Tibial nerve (tissue), 4 donors: ENCODE results near the gene NNAT. TPM values are rescaled to one million over a fixed set of nuclear protein-coding genes. Genes with fewer than 3 reads are reported as not detected.
A peak's percentile ranks its signal among the peaks of the same experiment; 100 is the strongest.
"Not testable (repeated sequence)": the region's sequence is repeated elsewhere in the genome, so short reads cannot be mapped to it uniquely, and the experiment has no call there.

ENCODE experiments used
- DNase-seq, 2 donors: peaks; one replicate each; pipeline ENCODE4 v3.0.0-alpha.2; 2019; ENCODE audit warnings: low spot score in 2 of 2
- H3K27ac ChIP-seq, 4 donors: fragments of 200-600 bp; sonication (generic) in 3 of 4; one replicate each; pipeline ENCODE4 v1.5.1; 2017 to 2019; ENCODE audit warnings: mild to moderate bottlenecking in 1 of 4
- H3K27me3 ChIP-seq, 2 donors: fragments of 200-600 bp; sonication (generic) in 1 of 2; one replicate each; pipeline versions ENCODE4 v1.5.1 to v1.6.0; 2017 to 2019
- H3K36me3 ChIP-seq, 3 donors: fragments of 200-600 bp; sonication (generic); one replicate each; pipeline ENCODE4 v1.5.1; 2018 to 2019
- H3K4me1 ChIP-seq, 4 donors: fragments of 200-600 bp; sonication (generic) in 3 of 4; one replicate each; pipeline ENCODE4 v1.5.1; 2017 to 2019
- H3K4me3 ChIP-seq, 4 donors: fragments of 200-600 bp; sonication (generic) in 3 of 4; one replicate each; pipeline ENCODE4 v1.5.1; 2017 to 2019; ENCODE audit warnings: mild to moderate bottlenecking in 1 of 4, moderate library complexity in 1 of 4
- H3K9me3 ChIP-seq, 4 donors: fragments of 200-600 bp; sonication (generic) in 3 of 4; one replicate each; pipeline ENCODE4 v1.5.1; 2017 to 2019
- EP300 ChIP-seq, 2 donors: sonication (generic); formaldehyde crosslinking; IDR thresholded peaks; one replicate each; pipeline ENCODE4 v1.6.1; 2017; ENCODE audit warnings: antibody characterized with exemption in 2 of 2, mild to moderate bottlenecking in 1 of 2
- POLR2A ChIP-seq, 2 donors: fragments of 450-650 bp; IDR thresholded peaks; one replicate each; pipeline ENCODE4 v1.6.1; 2017; ENCODE audit warnings: antibody characterized with exemption in 2 of 2, mild to moderate bottlenecking in 2 of 2, moderate library complexity in 2 of 2
- WGBS, 2 donors: methylation state at CpG; one replicate each; pipeline ENCODE4 v1.1.5; 2018; 5-methylcytosine and 5-hydroxymethylcytosine counted together
- total RNA-seq, 4 donors: library from RNA; depleted of rRNA; stranded (reverse); fragments of >200 nt; gene quantifications; one replicate each; pipeline ENCODE4 v1.1.0, GENCODE V29; 2016
- TF ChIP-seq, protein P1 (sequence below), 5 experiments: fragments of 200-600 bp in 3 of 5; fragments of 450-650 bp in 2 of 5; sonication (generic) in 3 of 5; IDR thresholded peaks; one replicate each; pipeline ENCODE4 v1.5.1; 2016 to 2019; ENCODE audit warnings: antibody characterized with exemption in 5 of 5, mild to moderate bottlenecking in 3 of 5, moderate library complexity in 2 of 5

Gene NNAT, protein sequence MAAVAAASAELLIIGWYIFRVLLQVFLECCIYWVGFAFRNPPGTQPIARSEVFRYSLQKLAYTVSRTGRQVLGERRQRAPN
- 10 to 100 TPM in 1 of 4 donors, 1 to 10 TPM in 3; 2.7 to 12.3 (median 8.4) TPM for total RNA-seq

DNA sequence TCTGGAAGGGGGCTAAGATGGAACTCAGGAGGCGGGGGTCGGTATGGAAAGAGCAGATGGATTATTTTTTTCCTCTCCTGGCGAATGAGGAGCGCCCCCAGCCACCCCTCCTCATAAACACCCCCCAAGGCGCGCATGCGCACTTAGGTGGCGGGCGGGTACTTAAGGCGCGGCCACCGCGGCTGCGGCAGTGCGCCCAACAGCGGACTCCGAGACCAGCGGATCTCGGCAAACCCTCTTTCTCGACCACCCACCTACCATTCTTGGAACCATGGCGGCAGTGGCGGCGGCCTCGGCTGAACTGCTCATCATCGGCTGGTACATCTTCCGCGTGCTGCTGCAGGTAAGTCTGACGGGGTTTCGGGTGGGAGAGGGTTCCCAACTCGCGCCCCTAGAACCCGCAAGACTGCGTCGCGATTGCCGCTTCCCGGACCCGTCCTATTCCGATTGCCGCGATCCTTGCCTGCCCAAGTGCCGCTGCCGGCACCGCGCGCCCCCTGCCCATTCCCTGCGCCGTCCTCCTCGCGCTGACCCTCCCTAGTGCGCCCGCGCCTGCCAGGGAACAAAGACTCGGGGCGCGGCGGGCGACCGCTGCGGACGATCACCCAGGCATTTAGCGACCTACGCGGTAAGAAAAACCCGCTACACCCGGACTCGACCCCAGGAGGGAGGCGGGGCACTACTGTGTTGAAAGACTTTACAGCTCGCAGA, at the start of gene NNAT:
Gene NNAT (plus strand): TSS at position 190 of the 711 bp plus-strand sequence. CDS start 82 bp downstream, at position 272.
- Histone ChIP-seq H3K9me3 (no peaks in the 10 kb centered on the region), H3K4me3 (peak within 1 kb of the TSS in 3 of 4 donors; percentile 15 to 41 (median 22)), H3K4me1 (peaks cover 0 to 81% (median 22%) of the 10 kb centered on the region in 4 donors), H3K27ac (no peak within 1 kb of the TSS), H3K27me3 (no peaks in the 10 kb centered on the region), H3K36me3 (peaks cover 0 to 35% (median 0%) of the 10 kb centered on the region in 3 donors)
- WGBS, 2 donors = 57 to 77% methylated on average over 52 to 69 of the region's 69 CpGs
- TF ChIP-seq, protein P1, sequence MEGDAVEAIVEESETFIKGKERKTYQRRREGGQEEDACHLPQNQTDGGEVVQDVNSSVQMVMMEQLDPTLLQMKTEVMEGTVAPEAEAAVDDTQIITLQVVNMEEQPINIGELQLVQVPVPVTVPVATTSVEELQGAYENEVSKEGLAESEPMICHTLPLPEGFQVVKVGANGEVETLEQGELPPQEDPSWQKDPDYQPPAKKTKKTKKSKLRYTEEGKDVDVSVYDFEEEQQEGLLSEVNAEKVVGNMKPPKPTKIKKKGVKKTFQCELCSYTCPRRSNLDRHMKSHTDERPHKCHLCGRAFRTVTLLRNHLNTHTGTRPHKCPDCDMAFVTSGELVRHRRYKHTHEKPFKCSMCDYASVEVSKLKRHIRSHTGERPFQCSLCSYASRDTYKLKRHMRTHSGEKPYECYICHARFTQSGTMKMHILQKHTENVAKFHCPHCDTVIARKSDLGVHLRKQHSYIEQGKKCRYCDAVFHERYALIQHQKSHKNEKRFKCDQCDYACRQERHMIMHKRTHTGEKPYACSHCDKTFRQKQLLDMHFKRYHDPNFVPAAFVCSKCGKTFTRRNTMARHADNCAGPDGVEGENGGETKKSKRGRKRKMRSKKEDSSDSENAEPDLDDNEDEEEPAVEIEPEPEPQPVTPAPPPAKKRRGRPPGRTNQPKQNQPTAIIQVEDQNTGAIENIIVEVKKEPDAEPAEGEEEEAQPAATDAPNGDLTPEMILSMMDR (IDR thresholded peaks at IDR 0.05) = no peak
- TF ChIP-seq POLR2A (IDR thresholded peaks at IDR 0.05) (no peak), EP300 (IDR thresholded peaks at IDR 0.05) (no peak)
- no peak for DNase-seq

DNA sequence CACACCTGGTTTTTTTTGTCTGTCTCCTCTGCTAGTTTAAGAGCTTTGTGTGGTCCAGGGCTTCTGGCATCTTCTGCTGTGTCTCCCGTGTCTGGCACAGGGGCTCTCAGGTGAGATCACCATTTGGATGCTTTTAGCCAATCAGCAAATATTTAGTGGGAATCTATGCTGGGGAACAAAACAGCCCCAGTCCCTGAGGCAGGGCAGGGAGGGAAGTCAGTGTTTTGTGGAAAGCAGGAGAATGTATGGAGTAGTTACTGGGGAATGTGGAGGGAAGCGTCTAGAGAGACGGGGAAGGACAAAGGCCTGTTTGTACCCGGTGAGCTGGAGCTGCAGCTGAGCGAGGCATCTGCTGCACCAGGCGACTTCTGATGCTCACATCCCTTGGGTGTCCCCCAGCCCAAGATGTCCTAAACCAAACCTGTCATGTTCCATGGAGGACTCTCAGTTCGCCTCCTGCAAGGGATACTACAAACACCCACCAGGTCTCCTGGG, 49.3 kb upstream of the NNAT start:
- DNase-seq = no peak
- TF ChIP-seq, protein P1 (IDR thresholded peaks at IDR 0.05) = no peak
- TF ChIP-seq EP300 (IDR thresholded peaks at IDR 0.05) (no peak), POLR2A (IDR thresholded peaks at IDR 0.05) (no peak)
- Histone ChIP-seq H3K27ac (no peak overlapping the region), H3K4me1 (no peaks in the 10 kb centered on the region), H3K27me3 (peaks cover 0 to 3% of the 10 kb centered on the region in 2 donors), H3K4me3 (no peak overlapping the region), H3K9me3 (peaks cover 0 to 9% (median 0%) of the 10 kb centered on the region in 4 donors), H3K36me3 (no peaks in the 10 kb centered on the region)
- WGBS, 2 donors = 47% methylated on average over 7 of the region's 7 CpGs

DNA sequence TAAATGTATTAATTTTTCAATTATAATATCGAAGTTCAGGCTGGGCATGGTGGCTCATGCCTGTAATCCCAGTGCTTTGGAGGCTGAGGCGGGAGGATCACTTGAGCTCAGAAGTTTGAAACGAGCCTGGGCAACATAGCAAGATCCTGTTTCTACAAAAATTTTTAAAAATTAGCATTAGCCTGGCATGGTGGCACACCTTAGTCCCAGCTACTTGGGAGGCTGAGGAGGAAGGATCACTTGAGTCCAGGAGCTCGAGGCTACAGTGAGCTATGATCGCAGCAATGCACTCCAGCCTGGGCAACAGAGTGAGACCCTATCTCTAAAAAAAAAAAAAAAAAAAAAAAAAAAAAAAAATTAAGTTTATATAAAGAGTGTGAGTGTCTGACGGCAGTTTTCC, 48.6 kb upstream of the NNAT start:
- not testable (repeated sequence) for H3K4me3 ChIP-seq, DNase-seq, H3K27me3 ChIP-seq, H3K9me3 ChIP-seq, H3K36me3 ChIP-seq, H3K4me1 ChIP-seq, H3K27ac ChIP-seq
- whole genome bisulfite sequencing, 2 donors = 84 to 85% methylated on average over 6 of the region's 6 CpGs

DNA sequence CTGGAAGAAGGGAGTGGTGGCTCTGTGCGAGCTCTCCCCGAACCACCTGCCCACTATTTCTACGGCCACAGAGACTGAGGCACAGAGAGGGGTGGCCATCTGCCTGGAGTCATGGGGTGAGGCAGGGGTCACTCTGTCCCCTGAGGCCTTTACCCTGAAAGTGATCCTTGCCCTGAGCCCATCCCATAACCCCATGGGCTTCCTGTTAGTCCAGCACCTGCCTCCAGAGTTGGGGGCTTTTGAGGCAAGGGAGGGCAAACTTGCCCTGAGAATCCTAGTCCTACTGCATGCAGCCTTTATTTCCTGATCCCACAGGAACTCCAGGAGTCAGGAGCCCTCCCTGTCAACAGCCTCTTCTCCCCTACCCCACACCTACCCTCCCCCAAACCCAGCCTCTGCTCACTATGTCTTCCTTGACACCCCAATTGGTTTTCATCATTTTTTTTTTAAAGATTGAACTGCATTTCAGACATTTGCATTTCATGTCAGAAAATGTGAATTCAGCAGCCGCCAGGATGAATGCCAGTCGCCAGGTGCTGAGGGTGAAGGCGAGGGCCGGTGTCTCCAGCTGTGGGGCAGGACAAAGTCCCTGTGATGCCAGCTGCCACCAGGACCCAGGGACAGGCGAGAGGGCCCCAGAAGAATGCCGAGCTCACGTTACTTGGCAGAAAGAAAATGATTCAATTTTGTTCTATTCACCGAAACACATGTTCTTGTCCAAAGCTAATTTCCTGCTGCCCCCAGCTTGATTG, 47.6 kb upstream of the NNAT start:
- TF ChIP-seq, protein P1 (IDR thresholded peaks at IDR 0.05) = no peak
- TF ChIP-seq POLR2A (IDR thresholded peaks at IDR 0.05) = no peak
- TF ChIP-seq EP300 (IDR thresholded peaks at IDR 0.05) = no peak
- peaks cover 0 to 9% (median 0%) of the 10 kb centered on the region in 4 donors for H3K9me3 ChIP-seq
- H3K27me3 ChIP-seq = peaks cover 0 to 3% of the 10 kb centered on the region in 2 donors
- H3K36me3 ChIP-seq = no peaks in the 10 kb centered on the region
- no peak overlapping the region for H3K4me3 ChIP-seq
- WGBS, 2 donors = 54 to 69% methylated on average over 11 of the region's 11 CpGs
- no peak overlapping the region for H3K27ac ChIP-seq
- H3K4me1 ChIP-seq = no peaks in the 10 kb centered on the region
- DNase-seq = no peak

DNA sequence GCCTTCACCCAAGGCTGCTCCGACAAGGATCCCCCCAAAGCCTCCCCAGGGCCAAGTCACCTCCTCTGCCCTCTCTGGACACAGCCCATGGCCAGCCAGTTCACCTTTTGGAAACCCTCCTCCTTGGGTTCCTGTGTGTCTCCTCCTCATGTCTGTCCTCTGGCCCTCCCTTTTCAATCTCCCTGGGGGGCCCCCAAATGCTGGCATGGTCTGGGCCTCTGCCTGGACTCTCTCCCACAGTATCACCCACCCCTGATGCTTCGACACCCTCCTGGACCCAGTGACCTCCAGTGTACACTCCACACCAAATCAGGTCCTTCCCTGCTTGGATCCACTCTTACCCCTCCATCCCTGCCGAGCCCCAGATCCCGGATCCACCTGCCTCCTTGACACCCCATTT, 46.7 kb upstream of the NNAT start:
- H3K27me3 ChIP-seq = peaks cover 0 to 3% of the 10 kb centered on the region in 2 donors
- no peaks in the 10 kb centered on the region for H3K4me1 ChIP-seq
- peaks cover 0 to 9% (median 0%) of the 10 kb centered on the region in 4 donors for H3K9me3 ChIP-seq
- H3K4me3 ChIP-seq = no peak overlapping the region
- no peaks in the 10 kb centered on the region for H3K36me3 ChIP-seq
- no peak for DNase-seq
- no peak overlapping the region for H3K27ac ChIP-seq
- WGBS, 2 donors = 80 to 81% methylated on average over 4 of the region's 4 CpGs
- TF ChIP-seq POLR2A (IDR thresholded peaks at IDR 0.05) = no peak
- TF ChIP-seq EP300 (IDR thresholded peaks at IDR 0.05) = no peak
- TF ChIP-seq, protein P1 (IDR thresholded peaks at IDR 0.05) = no peak
